H54 (cell line): ENCODE measurements around the gene CEP85.

ENCODE experiments used
- DNase-seq: peaks from one replicate; pipeline ENCODE4 v3.0.0; 2011; ENCODE audit warnings: low spot score, mixed read lengths; ENCODE audit not compliant: insufficient read length
- FAIRE-seq: peaks from 3 replicates; lab custom pipeline; 2011; peaks lifted over from hg19 to GRCh38; lab: Jason Lieb, UNC
- POLR2A ChIP-seq: IDR thresholded peaks from 2 replicates; pipeline ENCODE4 v1.6.1; 2011; ENCODE audit warnings: low read depth, mild to moderate bottlenecking, low read length

CEP85 gene

DNA sequence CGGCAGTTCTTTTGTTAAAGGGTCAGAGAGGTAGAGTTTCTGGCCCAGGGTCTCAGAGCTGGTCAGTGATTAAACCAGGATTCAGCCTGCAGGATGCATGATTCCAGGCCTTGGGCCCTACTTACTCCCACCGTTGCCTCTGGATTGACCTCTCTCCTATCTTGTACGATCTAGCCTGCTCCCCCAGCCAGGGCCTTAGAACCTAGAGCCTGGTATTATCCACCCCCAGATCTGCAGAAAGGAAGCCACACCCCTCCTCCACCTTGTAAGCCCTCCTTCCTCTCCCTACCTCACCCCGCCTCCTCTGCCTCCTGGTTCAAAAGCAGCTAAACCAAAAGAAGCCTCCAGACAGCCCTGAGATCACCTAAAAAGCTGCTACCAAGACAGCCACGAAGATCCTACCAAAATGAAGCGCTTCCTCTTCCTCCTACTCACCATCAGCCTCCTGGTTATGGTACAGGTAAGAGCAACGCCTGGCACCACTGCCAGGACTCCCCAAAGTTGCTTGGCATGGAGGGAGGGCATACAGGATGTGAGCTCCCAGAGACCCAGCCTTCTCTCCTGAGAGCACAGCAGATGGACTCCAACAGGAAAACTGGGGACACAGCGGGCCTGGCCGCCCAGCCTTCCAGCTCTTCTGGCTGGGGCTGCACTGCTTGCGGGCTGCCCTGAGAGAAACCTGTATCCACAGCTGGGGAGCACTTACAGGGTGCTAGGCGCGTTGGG, 83.8 kb downstream of the CEP85 start, which contains the start of gene CD52:
Gene CD52 (plus strand): TSS at position 347 of the 726 bp plus-strand sequence. CDS start 60 bp downstream, at position 407.
- no peak for TF ChIP-seq POLR2A

DNA sequence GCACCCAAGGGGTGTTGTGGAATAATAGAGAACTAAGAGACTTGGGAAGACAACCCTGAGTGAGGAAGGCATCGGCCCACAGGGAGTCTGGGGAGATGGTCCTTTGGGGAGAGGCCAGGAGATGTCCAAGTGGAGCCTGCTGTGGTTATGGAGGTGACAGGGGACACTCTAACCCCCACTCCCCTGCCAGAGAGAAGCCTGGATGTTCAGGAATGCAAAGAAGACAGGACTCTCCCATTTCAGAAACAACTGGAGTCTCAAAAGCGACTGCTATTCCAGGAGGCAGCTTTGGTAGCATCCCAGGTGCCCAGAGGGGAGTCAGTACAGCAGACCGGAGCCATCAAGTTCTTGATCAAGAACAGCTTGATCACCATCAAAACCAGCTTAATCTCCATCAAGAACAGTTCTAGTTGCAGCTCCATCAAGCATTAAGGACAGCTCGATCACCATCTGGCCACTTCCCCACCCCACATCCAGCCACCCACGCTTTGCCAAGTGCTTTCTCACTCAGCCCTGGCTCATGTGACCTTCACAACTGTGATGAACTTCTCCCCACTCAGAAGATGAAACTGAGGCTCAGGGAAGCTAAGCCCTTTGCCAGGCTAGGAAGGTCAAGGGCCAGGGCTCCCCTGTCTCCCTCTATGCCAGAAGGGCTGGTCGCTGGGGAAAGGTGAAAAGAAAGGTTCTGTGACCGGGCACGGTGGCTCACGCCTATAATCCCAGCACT, 84.5 kb downstream of the CEP85 start:
- no peak for TF ChIP-seq POLR2A
- DNase-seq (no peak), FAIRE-seq (no peak)

More for the DNA sequence above, 83.8 kb downstream of the CEP85 start, which contains the start of gene CD52:
- FAIRE-seq (no peak), DNase-seq (no peak)

DNA sequence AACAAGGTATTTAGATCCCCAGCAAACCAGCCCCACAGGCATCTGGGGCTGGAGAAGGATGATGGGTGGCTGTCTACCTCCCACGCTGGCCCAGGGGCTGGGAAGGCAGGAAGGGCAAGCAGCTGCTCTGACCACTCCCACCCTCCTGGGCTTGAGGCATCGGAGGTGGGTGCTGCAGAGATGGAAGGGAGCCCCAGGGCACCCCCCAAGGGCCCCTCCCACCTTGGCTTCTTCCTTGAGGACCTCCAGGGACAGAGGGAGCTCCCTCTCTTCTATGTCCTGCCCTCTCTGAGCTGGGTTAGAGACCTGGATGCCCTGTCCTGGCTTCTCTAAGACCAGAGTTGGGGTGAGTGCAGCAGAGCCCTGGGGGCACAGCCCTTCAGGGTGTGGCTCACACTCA, 86.9 kb downstream of the CEP85 start:
- FAIRE-seq, result no peak
- no peak for DNase-seq
- no peak for TF ChIP-seq POLR2A

DNA sequence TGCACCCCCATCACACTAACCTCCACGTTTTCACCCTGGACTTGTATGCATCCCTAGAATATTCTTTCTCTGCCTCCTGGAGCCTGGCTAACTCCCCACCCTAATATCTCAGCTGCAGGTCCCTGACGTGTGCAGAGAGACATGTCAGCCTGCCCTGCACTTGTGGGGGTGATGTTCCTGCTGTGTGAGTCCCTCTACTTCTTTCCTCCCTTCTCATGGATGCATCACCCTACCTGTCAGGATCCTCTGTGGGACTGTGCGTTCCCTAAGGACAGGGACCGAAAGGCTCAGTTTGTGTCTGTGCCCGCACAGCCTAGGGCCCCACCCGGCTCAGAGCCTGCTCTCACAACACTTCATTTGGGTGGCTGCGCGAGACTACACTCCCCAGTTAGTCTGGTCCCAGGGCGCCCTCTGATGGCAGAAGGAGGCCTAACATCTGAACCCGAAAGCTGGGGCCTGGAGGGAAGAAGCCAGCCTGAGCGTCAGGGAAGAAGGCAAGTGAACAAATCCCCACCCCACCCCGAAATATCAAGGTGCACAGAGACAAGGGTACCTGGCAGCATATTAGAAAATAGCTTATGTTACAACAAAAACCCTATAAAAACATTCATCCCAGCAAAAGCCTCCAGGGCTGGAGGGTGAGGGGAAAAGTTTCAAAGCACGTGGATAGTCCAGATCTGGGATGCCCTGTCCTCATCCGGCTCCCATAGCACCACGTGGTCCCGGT, 87.5 kb downstream of the CEP85 start:
- TF ChIP-seq POLR2A, result no peak
- FAIRE-seq, result no peak
- peak; percentile 68 for DNase-seq

DNA sequence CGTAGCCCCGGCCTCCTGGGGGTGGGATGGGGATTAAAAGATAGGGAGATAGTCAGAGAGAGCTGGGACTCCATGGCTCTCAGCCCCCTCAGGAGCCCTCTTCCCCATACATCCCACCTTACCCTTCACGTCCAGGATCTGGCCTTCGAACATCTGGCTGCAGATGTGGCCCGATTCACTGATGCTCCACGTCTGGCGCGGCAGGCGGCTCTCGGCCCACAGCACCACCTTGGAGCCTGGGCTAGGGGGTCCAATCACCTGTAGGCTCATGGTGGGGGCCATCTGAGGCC, 88.0 kb downstream of the CEP85 start:
- DNase-seq (no peak), FAIRE-seq (no peak)
- TF ChIP-seq POLR2A, result no peak

DNA sequence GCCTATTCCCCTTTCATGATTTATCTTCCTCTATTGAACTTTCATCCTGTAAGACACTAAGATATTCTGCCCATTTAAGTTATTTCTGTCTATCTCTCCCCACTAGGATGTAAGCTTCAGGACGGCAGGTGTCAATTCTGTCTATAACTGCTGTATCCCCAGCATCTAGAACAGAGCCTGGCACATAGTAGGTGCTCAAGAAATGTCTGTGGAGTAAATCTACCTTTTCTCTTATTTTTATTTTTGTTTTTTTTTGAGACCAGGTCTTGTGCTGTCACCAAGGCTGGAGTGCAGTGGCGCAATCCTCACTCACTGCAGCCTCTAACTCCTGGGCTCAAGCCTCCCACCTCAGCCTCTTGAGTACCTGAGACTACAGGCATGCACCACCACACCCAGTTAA, 89.4 kb downstream of the CEP85 start:
- no peak for TF ChIP-seq POLR2A
- DNase-seq (no peak), FAIRE-seq (no peak)

DNA sequence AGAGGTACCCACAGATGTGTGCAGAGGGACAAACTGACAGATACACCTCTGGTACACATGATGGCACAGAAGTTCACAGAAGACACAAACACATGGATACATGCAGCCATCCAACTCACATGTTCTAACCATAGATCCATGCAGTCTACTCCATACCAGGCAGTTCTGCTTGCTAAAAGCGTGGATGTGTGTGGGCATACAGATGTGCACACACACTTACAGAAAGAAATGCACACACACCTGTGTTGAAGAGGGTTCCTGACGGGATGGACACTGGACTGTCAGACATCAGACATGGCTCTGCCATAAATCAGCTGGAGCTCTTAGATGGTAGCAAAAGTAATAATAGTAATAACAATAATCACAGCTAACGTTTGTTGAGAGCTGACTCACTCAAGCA, 90.5 kb downstream of the CEP85 start:
- FAIRE-seq (no peak), DNase-seq (no peak)
- TF ChIP-seq POLR2A, result no peak

DNA sequence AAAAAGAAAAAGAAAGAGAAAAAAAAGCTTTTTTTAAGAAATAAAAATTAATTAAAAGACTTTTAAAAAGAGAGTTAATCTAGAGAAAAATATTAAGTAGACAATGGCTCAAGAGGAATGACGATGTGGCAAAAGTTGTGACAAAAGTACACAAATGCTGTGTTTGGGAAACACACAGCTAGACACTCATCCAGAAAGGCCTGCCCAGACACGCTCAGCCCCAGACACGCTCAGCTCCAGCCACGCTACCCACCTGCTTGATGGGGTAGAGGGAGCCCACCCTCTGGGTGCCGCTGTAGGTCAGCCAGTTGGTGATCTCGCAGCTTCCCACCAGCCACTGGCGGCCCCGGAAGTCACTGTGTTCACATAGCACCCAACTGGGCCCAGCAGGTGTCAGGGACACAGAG, 94.0 kb downstream of the CEP85 start:
- TF ChIP-seq POLR2A, result no peak
- FAIRE-seq (no peak), DNase-seq (no peak)
